SK-N-MC (cell line): Measurements from ENCODE around the gene DPP7.

Experiments
- EZH2 ChIP-seq: fragments of 200-600 bp; sonication (generic); IDR thresholded peaks from one replicate; pipeline ENCODE4 v1.6.1; 2017; ENCODE audit warnings: antibody characterized with exemption
- POLR2AphosphoS5 ChIP-seq: IDR thresholded peaks from 2 replicates; pipeline ENCODE4 v1.6.1; 2012; ENCODE audit warnings: mild to moderate bottlenecking, low read depth, low read length, borderline replicate concordance

GRCh38 chr9:137128158-137128861 is 13.8 kb upstream of the DPP7 start:
- TF ChIP-seq POLR2AphosphoS5 (no peak), EZH2 (no peak)
